GM10266 (cell line): Measurements from ENCODE around the gene C1orf216.
"Not testable (repeated sequence)": the region's sequence is repeated elsewhere in the genome, so short reads cannot be mapped to it uniquely, and the experiment has no call there.

Source experiments
- DNase-seq: peaks from one replicate; pipeline ENCODE4 v3.0.0; 2012; ENCODE audit errors: extremely low spot score
- CTCF ChIP-seq: IDR thresholded peaks from 2 replicates; pipeline ENCODE4 v1.5.1; 2012; ENCODE audit warnings: mild to moderate bottlenecking, low read depth; ENCODE audit not compliant: control insufficient read depth, insufficient read depth; ENCODE audit errors: missing control alignments

The C1orf216 gene

GRCh38 chr1:35715568-35716002 lies 3.1 kb downstream of the C1orf216 start:
- TF ChIP-seq CTCF: peak; percentile 84
- DNase-seq: peak; percentile 87

GRCh38 chr1:35714921-35715567 lies 3.6 kb downstream of the C1orf216 start:
- DNase-seq: no peak
- TF ChIP-seq CTCF: no peak

DNA sequence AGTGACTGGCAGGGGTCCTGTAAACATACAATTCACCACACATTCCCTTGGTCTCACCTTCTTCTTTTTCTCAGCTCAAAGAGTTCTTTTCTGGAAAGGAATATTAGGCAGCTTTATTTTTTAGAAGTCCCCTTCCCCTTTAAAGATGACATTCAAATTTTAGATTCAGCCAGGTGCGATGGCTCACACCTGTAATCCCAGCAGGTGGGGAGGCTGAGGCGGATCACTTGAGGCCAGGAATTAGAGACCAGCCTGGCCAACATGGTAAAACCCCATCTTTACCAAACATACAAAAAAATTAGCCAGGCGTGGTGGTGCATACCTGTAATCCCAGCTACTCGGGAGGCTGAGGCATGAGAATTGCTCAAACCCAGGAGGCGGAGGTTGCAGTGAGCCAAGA lies 7.6 kb downstream of the C1orf216 start:
- DNase-seq: not testable (repeated sequence)

DNA sequence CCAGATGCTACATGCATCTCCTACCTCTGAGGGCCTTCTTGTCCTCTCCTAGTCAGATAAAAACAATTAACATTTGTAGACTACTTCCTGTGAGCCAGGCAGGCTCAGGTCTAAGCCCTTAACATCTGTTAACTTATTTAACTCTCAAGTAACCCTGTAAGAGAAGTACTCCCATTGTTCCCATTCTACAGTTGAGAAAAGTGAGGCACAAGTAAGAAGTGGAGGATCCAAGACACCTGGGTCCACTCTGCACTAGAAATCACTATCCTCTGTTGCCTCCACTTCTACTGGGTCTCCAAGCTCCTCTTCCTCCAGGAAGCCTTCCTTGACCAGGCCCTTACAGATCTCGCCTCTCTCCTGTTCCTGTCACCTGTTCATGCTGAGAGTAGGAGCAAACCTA lies 9.7 kb downstream of the C1orf216 start:
- no peak for TF ChIP-seq CTCF
- no peak for DNase-seq

- TF ChIP-seq CTCF: no peak
- DNase-seq: no peak
These were observed 10.2 kb downstream of the C1orf216 start for GRCh38 chr1:35708441-35708921.

- DNase-seq: peak; percentile 73
These were observed 10.9 kb downstream of the C1orf216 start for GRCh38 chr1:35707601-35708440.

More at GRCh38 chr1:35707601-35708440, 10.9 kb downstream of the C1orf216 start:
- no peak for TF ChIP-seq CTCF
